GM12872 (cell line): ENCODE measurements around the gene ARHGAP12.

Experiments used
- TF ChIP-seq, protein P1 (sequence below): IDR thresholded peaks from 3 replicates; pipeline ENCODE4 v1.5.1; 2011; ENCODE audit warnings: low read depth, mild to moderate bottlenecking, low read length, moderate library complexity; ENCODE audit not compliant: insufficient read depth

ARHGAP12 gene

DNA sequence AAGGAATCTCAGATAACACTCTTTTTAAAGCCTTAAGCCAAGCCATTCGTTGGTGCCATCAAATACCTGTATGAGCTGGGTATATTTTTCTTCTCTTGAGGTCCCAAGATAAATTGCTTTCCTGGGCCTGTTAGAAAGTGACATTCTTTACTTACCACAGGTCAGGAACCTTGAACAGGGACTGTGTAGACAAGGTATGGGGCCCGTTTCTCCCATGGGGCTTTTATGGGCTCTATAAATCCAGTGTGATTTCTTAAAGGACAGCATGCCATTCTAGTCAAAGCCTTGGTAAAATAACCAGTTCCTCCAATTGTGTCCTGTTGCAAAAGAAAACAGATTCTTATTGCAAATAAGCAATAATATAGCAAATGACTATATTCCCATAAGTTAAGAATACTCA, 24.8 kb upstream of the ARHGAP12 start:
- TF ChIP-seq, protein P1, sequence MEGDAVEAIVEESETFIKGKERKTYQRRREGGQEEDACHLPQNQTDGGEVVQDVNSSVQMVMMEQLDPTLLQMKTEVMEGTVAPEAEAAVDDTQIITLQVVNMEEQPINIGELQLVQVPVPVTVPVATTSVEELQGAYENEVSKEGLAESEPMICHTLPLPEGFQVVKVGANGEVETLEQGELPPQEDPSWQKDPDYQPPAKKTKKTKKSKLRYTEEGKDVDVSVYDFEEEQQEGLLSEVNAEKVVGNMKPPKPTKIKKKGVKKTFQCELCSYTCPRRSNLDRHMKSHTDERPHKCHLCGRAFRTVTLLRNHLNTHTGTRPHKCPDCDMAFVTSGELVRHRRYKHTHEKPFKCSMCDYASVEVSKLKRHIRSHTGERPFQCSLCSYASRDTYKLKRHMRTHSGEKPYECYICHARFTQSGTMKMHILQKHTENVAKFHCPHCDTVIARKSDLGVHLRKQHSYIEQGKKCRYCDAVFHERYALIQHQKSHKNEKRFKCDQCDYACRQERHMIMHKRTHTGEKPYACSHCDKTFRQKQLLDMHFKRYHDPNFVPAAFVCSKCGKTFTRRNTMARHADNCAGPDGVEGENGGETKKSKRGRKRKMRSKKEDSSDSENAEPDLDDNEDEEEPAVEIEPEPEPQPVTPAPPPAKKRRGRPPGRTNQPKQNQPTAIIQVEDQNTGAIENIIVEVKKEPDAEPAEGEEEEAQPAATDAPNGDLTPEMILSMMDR: no peak

DNA sequence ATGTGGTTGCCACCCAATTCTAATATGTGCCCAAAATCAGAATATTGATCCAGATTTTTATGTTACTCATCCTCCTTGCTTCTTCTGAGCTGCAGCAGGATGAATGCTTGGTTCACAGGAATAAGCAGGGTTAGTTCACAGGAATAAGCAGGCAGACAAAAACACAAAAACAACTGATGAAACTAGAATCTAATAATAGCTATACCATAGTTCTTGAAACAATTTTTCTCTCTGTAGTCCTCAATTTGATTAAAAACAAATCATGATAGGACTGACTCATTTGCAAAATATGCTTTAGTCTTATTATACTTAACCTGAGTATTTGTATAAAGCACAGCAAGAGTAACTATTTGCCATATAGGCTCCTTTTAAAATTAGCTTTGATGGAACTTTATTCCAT, 24.4 kb upstream of the ARHGAP12 start:
- TF ChIP-seq, protein P1: no peak

DNA sequence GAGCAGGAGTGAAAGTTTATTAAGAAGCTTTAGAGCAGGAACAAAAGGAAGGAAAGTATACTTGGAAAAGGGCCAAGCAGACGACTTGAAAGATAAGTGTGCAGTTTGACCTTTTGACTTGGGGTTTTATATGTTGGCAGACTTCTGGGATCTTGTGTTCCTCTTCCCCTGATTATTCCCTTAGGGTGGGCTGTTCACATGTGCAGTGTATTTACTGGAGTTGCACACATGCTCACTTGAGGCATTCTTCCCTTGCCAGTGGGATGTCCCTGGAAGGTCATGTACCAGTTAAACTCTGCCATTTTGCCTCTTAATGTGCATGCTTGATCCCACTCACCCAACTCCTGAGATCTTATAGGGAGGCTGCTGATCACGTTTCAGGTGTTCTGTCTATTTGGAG, 23.4 kb upstream of the ARHGAP12 start:
- TF ChIP-seq, protein P1: no peak

DNA sequence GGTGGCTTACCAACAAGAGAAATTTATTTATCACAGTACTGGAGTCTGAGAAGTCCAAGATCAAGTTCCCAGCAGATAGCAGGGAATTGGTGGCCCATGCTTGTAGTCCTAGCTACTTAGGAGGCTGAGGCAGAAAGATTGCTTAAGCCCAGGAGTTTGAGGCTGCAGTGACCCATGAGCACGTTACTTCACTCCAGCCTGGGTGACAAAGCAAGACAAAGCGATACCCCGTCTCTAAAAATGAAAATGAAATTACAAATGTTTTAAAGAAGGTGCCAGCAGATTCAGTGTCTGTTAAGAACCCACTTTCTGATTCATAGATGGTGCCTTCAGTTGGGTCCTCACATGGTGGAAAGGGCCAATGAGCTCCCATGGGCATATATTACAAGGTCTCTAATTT, 20.6 kb upstream of the ARHGAP12 start:
- TF ChIP-seq, protein P1: no peak

DNA sequence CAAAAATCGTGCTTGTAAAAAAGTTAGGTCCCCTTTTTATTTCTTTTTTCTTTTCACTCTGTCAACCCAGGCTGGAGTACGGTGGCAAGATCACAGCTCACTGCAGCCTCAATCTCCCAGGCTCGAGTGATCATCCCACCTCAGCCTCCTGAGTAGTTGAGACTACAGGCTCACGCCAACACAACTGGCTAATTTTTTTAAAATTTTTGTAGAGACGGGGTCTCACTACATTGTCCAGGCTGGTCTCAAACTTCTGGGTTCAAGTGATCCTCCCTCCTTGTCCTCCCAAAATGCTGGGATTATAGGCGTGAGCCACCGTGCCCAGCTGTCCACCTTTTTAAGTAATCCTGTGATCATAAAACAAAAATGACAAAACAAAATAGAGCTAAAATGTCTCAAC, 19.4 kb upstream of the ARHGAP12 start:
- TF ChIP-seq, protein P1: no peak

DNA sequence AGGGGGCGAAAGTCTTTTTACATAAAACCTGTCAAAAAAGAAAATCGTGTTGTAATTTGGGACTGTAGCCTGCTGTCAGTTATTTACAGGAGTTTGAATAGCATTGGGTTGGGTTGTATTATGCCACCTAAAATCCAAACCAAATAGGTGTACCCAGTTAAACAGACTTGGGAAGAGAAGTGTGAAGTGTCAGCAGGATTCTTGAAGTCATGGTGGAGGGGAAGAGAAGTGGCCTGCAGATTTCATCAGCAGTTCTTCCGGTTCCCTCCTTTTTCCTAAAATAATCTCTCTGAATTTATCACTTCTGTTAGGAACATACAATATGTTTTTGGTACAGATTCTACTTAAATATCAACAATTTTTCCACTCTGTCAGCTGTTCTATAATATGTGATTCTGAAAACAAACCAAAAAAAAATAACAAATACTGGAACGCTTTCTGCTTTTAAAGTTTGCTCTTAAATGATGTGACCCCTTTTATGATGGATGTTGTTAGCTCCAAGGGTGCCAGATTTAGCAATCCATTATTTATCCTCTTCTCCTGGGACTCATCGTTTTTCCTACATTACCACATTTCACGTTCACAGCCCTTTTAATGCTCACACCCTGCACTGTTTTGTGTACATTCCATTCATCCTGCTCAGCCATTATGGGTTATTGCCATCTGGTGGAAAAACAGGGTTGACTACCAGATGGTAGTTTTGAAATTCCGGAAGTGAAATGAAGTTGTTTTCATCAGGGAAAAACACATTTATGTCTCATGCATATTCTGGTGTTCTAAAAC, 18.7 kb upstream of the ARHGAP12 start:
- TF ChIP-seq, protein P1: no peak

DNA sequence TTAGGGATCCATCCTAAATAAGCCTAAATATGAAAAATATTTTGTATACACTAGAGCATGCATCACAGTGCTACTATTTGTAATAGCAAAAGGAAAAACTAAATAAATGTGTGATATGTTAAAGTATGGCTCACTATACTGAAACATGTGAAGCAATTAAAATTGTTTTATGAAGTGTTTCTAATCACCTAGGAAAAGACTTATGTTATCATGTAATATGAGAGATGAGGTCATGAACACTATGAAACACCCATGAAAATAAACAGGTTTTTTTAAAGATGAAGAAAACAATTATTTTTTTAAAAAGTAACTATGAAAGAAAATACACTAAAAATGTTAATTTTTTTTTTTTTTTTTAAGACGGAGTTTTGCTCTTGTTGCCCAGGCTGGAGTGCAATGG, 16.8 kb upstream of the ARHGAP12 start:
- TF ChIP-seq, protein P1: no peak

DNA sequence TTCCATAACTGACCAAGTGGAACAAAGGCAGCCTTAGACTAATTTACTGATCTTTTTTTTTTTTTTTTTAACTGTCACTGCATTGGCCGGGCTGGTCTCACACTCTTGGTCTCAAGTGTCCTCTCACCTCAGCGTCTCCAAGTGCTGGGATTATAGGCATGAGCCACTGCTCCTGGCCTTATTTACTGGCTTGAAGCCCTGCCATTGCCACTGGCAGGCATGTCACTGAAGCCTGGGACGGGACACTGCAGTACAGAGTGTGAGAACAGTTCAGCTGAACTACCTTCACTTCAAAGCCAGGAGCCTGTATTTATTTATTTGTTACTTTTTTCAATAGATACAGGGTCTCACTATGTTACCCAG, 15.4 kb upstream of the ARHGAP12 start:
- TF ChIP-seq, protein P1: no peak
